Stomach smooth muscle (tissue), 2 donors: ENCODE measurements around the gene PGM2.
"Not testable (repeated sequence)": the region's sequence is repeated elsewhere in the genome, so short reads cannot be mapped to it uniquely, and the experiment has no call there.

Experiments used
- H3K27ac ChIP-seq: one replicate; pipeline ENCODE4 v1.7.0; 2013; ENCODE audit warnings: mild to moderate bottlenecking, low read length, inconsistent platforms
- H3K27me3 ChIP-seq, 2 donors: one replicate each; pipeline ENCODE4 v1.7.0; 2013; ENCODE audit warnings: low read length in 2 of 2; ENCODE audit not compliant: insufficient read depth in 2 of 2, control insufficient read depth in 1 of 2
- H3K36me3 ChIP-seq, 2 donors: one replicate each; pipeline ENCODE4 v1.7.0; 2013; ENCODE audit warnings: low read length in 2 of 2; ENCODE audit not compliant: control insufficient read depth in 2 of 2, insufficient read depth in 2 of 2
- H3K4me1 ChIP-seq: one replicate; pipeline ENCODE4 v1.7.0; 2013; ENCODE audit warnings: low read length; ENCODE audit not compliant: control insufficient read depth, insufficient read depth
- H3K4me3 ChIP-seq, 2 donors: one replicate each; pipeline ENCODE4 v1.7.0; 2013; ENCODE audit warnings: low read length in 2 of 2
- H3K9ac ChIP-seq, 2 donors: one replicate each; pipeline ENCODE4 v1.7.0; 2013; ENCODE audit warnings: low read length in 2 of 2, mild to moderate bottlenecking in 1 of 2
- H3K9me3 ChIP-seq, 2 donors: one replicate each; pipeline ENCODE4 v1.7.0; 2013; ENCODE audit warnings: low read length in 2 of 2; ENCODE audit not compliant: control insufficient read depth in 2 of 2
- donor health status: healthy.
- donor health status: Pancreatic carcinoma.

Gene PGM2

DNA sequence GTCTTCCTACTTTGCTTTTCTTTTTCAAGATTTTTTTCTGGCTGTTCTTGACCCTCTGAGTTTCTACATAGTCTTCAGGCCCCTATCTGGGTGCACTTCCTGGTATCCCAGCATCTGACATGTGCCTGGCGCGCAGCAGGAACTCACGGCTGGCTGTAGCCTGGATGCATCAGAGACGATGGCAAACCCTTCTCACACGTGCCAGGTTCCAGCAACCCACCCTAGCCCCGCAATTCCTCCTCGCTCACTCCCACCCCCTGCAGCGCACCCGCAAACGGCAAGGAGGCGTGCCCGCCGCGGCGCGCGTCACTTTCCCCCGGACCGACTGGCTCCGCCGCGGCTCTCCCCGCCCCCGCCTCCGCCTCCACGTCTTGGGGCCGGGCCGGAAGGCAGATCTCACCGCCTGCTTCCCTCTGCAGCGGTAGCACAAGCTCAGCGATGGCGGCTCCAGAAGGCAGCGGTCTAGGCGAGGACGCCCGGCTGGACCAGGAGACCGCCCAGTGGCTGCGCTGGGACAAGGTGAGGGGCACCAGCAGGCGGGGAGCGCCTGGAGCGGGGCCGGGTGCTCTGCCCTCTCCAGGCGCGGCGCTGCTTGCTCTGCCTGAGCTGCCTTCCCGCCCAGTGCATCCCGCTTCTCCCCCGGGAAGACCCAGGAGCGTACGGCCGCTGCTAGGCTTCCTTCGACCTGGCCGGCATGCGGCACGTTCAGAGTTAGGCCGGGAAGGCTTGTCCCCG is at the start of gene PGM2:
PGM2 (plus strand) TSS at position 392 of the 735 bp plus-strand sequence; CDS start at position 439, 47 bp downstream.
- H3K4me1 ChIP-seq = peaks cover 15% of the 10 kb centered on the region
- no peaks in the 10 kb centered on the region for H3K9me3 ChIP-seq
- peak within 1 kb of the TSS; percentile 96 to 98 for H3K4me3 ChIP-seq
- H3K27me3 ChIP-seq = no peaks in the 10 kb centered on the region
- H3K9ac ChIP-seq = peak within 1 kb of the TSS; percentile 86
- peak within 1 kb of the TSS; percentile 85 for H3K27ac ChIP-seq
- peaks cover 10 to 12% of the 10 kb centered on the region in 2 donors for H3K36me3 ChIP-seq

DNA sequence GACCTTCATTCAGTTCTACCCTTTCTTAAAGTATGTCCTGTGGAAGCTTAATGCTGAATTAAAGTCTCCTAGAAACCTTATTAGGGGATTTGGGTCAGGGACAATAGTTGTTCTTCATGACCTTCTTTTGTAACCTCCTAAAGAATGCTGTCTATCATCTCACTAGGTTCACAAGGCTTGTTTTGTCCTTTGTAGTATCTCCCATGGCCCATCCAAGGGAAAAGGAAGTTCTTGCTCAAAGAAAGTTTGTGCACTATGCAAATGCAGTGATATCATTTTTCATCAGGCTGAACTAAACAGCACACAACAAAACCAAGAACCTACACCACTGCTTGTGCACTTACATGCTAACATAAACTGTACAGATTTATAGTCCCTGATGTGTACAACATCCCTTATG is 46.6 kb upstream of the PGM2 start:
- no peaks in the 10 kb centered on the region for H3K27me3 ChIP-seq
- H3K9me3 ChIP-seq = no peaks in the 10 kb centered on the region
- no peak overlapping the region for H3K27ac ChIP-seq
- no peak overlapping the region for H3K9ac ChIP-seq
- no peaks in the 10 kb centered on the region for H3K36me3 ChIP-seq
- no peak overlapping the region for H3K4me3 ChIP-seq
- H3K4me1 ChIP-seq = no peaks in the 10 kb centered on the region

DNA sequence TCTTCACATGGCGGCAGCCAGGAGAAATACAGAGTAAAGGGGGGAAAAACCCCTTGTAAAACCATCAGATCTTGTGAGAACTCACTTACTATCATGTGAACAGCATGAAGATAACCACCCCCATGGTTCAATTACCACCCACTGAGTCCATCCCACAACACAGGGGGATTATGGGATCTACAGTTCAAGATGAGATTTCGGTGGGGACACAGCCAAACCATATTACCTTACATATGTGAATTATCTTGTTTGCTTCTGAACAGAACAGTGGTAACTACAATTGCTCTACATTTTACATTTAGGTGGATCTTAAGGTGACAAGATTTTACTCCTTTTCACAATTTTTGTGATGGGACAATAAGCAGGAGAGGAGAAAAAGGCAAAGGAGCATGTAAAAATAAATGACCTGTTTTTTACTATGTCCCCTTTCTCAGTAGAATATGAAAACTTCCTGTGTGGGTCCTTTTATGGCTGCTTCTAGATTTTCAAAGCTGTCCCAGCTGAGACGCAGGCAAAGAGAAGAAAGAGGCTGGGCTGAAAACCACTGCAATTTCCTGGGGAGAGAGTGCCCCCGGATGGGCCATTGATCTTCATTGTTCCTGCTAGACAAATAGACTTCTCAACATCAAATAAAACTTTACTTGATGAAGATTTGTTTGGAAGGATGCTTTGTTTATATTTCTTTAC is 45.9 kb upstream of the PGM2 start:
- Histone ChIP-seq H3K27ac (no peak overlapping the region), H3K9me3 (no peaks in the 10 kb centered on the region), H3K4me3 (no peak overlapping the region), H3K27me3 (no peaks in the 10 kb centered on the region), H3K9ac (no peak overlapping the region), H3K36me3 (no peaks in the 10 kb centered on the region), H3K4me1 (no peaks in the 10 kb centered on the region)

DNA sequence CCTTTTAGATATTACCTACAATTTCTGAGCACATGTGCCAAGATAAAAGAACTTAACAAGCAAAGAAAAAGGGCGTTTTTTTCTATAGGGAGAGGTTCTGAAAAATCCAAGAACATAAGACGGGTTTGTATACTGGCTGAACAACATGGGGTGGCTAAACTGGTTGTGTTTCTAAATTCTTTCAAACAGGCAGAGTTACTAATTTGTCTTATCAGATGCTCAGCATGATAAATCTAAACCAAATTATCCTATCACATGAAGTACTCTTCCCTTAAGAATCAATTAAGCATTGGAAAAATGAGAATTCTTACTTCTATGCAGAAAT is 45.4 kb upstream of the PGM2 start:
- Histone ChIP-seq H3K36me3 (no peaks in the 10 kb centered on the region), H3K4me3 (no peak overlapping the region), H3K4me1 (no peaks in the 10 kb centered on the region), H3K27ac (no peak overlapping the region), H3K27me3 (no peaks in the 10 kb centered on the region), H3K9ac (no peak overlapping the region), H3K9me3 (no peaks in the 10 kb centered on the region)

DNA sequence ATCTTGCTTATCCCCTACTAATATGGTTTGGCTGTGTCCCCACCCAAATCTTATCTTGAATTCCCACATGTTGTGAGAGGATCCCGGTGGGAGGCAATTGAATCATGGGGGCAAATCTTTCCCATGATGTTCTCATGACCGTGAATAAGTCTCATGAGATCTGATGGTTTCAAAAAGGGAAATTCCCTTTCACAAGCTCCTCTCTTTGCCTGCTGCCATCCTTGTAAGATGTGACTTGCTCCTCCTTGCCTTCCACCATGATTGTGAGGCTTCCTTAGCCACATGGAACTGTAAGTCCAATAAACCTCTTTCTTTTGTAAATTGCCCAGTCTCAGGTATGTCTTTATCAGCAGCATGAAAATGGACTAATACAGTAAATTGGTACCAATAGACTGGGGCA is 40.2 kb upstream of the PGM2 start:
- not testable (repeated sequence) for H3K4me3 ChIP-seq, H3K9me3 ChIP-seq, H3K27ac ChIP-seq, H3K4me1 ChIP-seq, H3K9ac ChIP-seq, H3K27me3 ChIP-seq, H3K36me3 ChIP-seq

DNA sequence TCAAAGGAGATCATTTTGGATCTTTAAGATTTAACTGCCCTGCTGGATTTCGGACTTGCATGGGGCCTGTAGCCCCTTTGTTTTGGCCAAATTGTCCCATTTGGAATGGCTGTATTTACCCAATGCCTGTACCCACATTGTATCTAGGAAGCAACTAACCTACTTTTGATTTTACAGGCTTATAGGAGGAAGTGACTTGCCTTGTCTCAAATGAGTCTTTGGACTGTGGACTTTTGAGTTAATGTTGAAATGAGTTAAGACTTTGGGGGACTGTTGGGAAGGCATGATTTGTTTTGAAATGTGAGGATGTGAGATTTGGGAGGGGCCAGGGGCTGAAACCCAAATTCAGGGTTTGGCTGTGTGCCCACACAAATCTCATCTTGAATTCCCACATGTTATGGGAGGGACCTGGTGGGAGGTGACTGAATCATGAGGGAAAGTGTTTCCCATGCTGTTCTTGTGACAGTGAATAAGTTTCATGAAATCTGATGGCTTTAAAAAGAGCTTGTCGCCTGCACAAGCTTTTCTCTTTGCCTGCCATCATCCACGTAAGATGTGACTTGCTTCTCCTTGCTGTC is 38.5 kb upstream of the PGM2 start:
- H3K27ac ChIP-seq, H3K36me3 ChIP-seq, H3K9ac ChIP-seq, H3K4me1 ChIP-seq, H3K27me3 ChIP-seq, H3K4me3 ChIP-seq, H3K9me3 ChIP-seq: not testable (repeated sequence)

DNA sequence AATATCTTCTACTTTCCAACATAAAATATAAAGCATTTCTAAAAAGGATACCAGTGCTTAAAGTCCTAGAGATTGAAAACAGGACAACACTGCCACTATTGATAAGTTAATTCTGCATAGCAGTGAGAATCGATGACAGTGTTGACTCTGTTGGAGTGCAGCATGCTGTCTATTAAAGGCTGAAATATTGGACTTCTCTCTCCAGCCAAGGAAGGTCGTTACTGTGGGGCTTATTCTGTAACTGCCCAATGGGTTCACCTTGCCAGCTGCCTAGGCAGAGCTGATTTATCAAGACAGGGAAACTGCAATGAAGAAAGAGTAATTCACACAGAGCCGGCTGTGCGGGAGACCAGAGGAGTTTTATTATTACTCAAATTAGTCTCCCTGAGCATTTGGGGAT is 37.7 kb upstream of the PGM2 start:
- H3K4me3 ChIP-seq = no peak overlapping the region
- H3K9ac ChIP-seq = no peak overlapping the region
- H3K27ac ChIP-seq = no peak overlapping the region

DNA sequence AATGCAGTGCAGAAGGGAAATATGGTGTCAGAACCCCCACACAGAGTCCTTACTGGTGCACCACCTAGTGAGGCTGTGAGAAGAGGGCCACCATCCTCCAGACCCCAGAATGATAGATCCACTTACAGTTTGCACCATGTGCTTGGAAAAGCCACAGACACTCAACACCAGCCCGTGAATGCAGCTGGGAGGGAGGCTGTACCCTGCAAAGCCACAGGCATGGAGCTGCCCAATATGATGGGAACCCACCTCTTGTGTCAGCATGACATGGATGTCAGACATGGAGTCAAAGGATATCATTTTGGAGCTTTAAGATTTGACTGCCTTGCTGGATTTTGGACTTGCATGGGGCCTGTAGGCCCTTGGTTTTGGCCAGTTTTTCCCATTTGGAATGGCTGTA is 34.2 kb upstream of the PGM2 start:
- no peak overlapping the region for H3K27ac ChIP-seq
- H3K9me3 ChIP-seq = no peaks in the 10 kb centered on the region
- no peak overlapping the region for H3K9ac ChIP-seq
- peaks cover 0 to 2% of the 10 kb centered on the region in 2 donors for H3K27me3 ChIP-seq
- H3K4me1 ChIP-seq = no peaks in the 10 kb centered on the region
- H3K36me3 ChIP-seq = no peaks in the 10 kb centered on the region
- H3K4me3 ChIP-seq = no peak overlapping the region

More for the DNA sequence above, 37.7 kb upstream of the PGM2 start:
- Histone ChIP-seq H3K4me1 (no peaks in the 10 kb centered on the region), H3K27me3 (peaks cover 0 to 2% of the 10 kb centered on the region in 2 donors), H3K36me3 (no peaks in the 10 kb centered on the region), H3K9me3 (no peaks in the 10 kb centered on the region)

DNA sequence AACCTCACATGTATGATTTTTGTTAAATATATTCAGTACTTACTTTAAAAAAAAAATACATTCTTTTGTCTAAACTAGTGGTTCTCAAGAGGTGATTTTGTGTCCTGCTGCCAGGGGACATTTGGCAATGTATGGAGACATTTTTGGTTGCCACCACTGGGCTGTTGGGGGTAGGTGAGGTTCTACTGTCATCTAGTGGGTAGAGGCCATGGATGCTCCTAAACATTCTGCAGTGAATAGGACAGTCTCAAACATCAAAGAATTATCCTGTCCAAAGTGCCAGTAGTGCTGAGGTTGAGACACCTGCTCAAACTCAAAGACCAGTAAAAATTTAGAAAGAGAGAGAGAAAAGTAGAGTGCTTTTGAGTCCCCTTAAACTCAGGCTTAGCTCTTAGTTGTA is 32.9 kb upstream of the PGM2 start:
- Histone ChIP-seq H3K4me3 (no peak overlapping the region), H3K27me3 (peaks cover 0 to 2% of the 10 kb centered on the region in 2 donors), H3K27ac (no peak overlapping the region), H3K9me3 (no peaks in the 10 kb centered on the region), H3K9ac (no peak overlapping the region), H3K36me3 (no peaks in the 10 kb centered on the region), H3K4me1 (no peaks in the 10 kb centered on the region)

DNA sequence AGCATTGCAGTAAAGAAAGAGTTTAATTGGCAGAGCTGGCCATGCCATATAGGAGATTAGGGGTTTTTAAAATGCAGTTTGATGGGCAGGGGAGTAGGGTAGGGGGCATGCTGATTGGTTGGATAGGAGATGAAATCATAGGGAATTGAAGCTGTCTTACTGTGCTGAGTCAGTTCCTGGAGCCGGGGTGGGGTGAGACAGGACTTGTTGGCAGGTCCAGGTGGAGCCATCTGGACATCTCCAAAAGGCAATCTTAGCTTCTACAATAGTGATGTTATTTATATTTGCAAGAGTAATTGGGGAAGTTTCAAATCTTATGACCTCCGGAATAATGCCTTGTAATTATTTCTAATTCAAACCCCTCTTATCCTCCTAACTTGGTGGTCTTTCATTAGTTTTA is 32.4 kb upstream of the PGM2 start:
- Histone ChIP-seq H3K4me3 (no peak overlapping the region), H3K27me3 (peaks cover 0 to 2% of the 10 kb centered on the region in 2 donors), H3K27ac (no peak overlapping the region), H3K9me3 (no peaks in the 10 kb centered on the region), H3K9ac (no peak overlapping the region), H3K4me1 (no peaks in the 10 kb centered on the region), H3K36me3 (no peaks in the 10 kb centered on the region)
